HG03565 (cell line): ENCODE data around the gene PRSS16.
"Not testable (repeated sequence)": the region's sequence is repeated elsewhere in the genome, so short reads cannot be mapped to it uniquely, and the experiment has no call there.

Source experiments
- ATAC-seq: cut with Tn5 transposase; IDR thresholded peaks from one replicate; pipeline ENCODE4 v1.9.1; 2021; ENCODE audit warnings: mild to moderate bottlenecking, moderate library complexity; ENCODE audit not compliant: unreplicated experiment

The PRSS16 gene

DNA sequence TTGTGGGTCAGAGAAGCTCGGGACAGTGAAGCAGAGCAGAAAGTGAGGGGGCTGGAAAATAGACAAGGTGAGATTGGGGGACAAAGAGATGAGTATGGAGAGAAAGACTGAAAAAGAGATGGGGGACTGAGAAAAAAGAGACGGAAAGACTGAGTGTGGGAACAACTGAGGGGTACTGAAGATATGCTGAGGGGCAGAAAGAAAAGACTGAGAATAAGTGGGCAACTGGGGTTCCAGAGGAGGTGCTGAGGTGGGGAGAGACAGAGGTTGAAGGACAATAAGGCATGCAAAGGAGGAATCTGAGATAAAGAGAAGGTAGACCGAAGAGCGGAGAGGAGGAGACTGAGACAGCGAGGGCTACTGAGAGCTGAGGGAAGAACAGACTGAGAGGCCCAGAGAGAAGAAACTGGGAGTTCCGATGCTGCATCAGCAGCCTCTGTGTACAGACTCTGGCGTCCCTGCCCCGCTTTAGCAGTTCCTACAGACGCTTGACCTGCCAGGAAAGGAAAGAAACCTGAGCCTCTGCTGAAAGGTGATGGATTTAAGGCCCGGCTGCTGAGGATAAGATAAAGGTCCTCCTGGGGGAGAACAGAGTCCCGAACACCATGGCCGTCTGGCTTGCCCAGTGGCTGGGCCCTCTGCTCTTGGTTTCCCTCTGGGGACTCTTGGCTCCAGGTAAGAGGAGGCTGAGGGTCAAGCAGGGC lies at the start of gene PRSS16:
Gene PRSS16, plus strand, starts transcription at position 569 of the 704 bp plus-strand sequence. Its CDS starts 37 bp downstream, at position 606.
- ATAC-seq: no peak

GRCh38 chr6:27205375-27206278 lies 41.9 kb upstream of the PRSS16 start:
- no peak for ATAC-seq

DNA sequence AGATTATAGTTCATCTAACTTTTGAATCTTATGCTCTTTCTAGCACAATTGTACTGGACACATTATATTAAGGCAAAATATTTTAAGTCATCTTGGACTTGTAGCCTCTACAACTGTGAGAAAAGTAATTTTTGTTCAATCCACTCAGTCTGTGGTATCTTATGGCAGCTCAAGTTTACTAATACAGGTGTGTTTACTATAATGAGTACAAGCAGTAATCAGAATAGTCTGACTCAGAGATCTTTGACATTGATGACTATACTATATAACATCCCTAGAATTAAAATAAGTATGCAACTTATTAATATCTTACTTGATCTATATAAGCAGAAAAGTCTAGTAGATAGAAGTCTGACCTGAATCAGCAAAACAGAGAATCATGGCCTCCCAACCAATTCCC lies 40.7 kb upstream of the PRSS16 start:
- ATAC-seq: no peak

- no peak for ATAC-seq
Observed at GRCh38 chr6:27208042-27208441, 39.5 kb upstream of the PRSS16 start.

GRCh38 chr6:27209196-27209595 lies 38.3 kb upstream of the PRSS16 start:
- no peak for ATAC-seq

DNA sequence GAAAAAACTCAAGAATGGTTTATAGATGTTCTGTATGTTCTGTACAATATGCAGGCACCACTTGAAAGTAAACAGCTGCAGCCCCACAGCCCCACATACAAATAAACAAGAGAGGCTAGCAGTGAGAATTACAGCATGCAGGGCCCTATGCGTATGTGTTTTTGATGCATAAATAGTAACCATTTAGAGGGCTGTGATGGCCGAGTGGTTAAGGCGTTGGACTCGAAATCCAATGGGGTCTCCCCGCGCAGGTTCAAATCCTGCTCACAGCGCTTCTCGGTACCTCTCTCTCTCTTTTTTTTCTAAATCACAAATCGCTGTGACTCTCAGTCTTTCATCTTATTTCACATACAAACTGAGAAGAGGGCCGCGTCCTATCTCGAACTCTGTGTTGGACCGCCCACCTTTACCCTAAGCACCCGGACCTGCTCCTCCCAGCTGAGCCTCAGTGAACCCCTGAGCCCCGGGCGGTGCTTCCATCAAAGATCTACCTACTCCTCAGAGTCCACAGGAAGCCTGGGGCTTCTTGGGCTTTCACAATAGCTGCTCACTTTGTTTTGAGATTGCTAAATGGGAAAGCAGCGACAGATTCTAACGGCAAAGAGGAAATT lies 37.7 kb upstream of the PRSS16 start:
- no peak for ATAC-seq

GRCh38 chr6:27213091-27213517 lies 34.4 kb upstream of the PRSS16 start:
- not testable (repeated sequence) for ATAC-seq

DNA sequence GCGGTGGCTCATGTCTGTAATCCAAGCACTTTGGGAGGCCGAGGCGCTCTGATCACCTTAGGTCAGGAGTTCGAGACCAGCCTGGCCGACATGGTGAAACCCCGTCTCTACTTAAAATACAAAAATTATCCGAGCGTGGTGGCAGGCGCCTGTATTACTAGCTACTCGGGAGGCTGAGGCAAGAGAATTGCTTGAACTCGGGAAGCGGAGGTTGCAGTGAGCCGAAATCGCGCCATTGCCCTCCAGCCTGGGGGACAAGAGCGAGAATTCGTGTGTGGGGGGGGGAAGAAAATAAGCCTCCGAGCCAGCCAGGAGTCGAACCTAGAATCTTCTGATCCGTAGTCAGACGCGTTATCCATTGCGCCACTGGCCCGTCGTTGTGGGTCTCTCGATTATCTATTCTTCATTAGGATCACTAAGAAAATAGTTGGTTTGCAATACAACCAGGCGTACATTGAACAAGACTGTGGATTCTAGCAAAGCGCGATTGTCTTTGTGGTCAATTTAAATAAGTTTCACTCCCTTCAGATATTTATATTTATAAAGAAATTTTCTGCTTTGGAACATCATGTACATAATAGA lies 33.9 kb upstream of the PRSS16 start:
- no peak for ATAC-seq

- no peak for ATAC-seq
Observed at GRCh38 chr6:27214126-27214601, 33.3 kb upstream of the PRSS16 start.

- no peak for ATAC-seq
Observed at GRCh38 chr6:27216874-27217273, 30.6 kb upstream of the PRSS16 start.

DNA sequence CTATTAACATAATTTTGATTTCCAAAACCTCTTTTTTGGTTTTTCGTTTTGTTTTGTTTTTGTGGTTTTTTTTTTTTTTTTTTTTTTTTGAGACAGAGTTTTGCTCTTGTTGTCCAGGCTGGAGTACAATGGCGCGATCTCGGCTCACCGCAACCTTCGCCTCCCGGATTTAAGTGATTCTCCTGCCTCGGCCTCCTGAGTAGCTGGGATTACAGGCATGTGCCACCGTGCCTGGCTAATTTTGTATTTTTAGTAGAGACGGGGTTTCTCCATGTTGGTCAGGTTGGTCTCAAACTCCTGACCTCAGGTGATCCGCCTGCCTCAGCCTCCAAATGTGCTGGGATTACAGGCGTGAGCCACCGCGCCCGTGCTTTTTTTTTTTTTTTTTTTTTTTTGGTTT lies 24.5 kb upstream of the PRSS16 start:
- not testable (repeated sequence) for ATAC-seq

DNA sequence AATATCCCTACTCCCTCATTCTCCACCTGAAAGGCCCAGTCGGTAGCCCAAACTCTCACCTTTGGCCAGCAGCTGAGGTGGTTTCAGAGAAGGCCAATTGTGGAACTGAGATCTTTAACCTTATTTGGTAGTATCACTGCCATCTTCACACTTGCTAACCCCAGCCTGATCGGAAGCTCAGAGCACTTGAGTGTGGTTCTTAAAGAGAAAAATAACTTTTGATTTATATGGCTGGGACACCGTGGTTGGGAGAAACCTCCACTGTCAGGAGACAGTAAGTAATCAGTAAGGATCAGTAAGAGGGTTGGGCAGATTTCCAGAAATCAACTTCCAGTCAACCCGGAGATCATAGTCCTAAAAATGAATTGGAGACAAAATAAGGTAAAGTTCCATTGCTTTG lies 22.8 kb upstream of the PRSS16 start:
- ATAC-seq: no peak

DNA sequence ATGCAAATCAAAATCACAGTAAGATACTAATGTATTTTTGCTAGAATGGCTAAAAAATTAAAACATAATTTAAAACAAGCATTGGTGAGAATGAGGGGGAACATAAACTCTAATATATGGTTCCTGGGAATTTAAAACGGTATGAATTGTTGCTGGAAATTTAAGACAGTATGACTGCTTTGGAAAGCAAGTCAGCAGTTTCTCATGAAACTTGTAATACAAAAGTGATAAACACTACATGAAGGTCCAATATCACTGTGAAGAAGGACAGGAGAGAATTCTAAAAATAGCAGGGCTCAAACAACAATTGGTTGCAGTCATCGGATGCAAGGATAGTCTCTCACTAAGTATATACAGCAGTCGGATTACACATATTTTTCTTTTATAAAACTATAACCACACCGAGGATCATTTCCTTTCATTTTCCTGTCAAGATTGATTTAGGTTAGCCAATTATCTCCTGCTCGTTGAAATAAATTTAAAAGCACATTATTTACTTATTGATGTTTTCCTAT lies 18.5 kb upstream of the PRSS16 start:
- ATAC-seq: no peak

DNA sequence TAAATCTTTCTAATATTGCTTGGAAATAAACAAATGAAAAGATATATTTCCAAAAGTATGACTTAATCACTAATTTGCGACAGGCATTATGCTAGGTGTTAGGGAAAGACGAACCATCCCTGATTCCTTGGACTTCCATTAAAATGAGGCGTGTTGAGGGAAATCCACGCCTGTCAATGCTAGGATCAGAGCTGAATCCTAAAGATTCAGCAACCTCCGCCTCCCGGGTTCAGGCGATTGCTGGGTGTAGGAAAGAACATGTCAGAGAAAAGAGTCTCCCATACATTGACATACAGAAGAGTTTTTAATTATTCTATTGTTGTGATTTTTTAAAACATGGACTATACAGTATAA lies 16.8 kb upstream of the PRSS16 start:
- ATAC-seq: no peak

DNA sequence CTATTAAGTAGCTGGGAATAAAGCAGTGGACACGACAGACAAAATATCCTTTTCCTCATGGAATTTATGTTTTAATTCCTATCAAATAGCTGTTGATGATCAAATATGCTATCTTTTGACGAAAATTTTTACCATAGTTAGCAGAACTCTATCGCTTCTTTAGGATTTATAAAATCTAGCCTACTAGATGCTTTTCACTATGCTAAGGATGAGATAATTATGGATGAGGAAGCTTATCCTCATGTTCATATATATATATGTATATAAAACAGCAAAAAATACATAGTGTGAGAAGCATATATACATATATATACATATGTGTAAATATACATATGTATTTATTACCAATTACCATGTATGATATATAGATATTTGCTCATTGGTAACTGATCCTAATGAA lies 12.9 kb upstream of the PRSS16 start:
- ATAC-seq: no peak

- no peak for ATAC-seq
Observed at GRCh38 chr6:27237089-27237803, 10.3 kb upstream of the PRSS16 start.

GRCh38 chr6:27238010-27238983 lies 9.2 kb upstream of the PRSS16 start:
- no peak for ATAC-seq

GRCh38 chr6:27239258-27239657 lies 8.2 kb upstream of the PRSS16 start:
- ATAC-seq: no peak

DNA sequence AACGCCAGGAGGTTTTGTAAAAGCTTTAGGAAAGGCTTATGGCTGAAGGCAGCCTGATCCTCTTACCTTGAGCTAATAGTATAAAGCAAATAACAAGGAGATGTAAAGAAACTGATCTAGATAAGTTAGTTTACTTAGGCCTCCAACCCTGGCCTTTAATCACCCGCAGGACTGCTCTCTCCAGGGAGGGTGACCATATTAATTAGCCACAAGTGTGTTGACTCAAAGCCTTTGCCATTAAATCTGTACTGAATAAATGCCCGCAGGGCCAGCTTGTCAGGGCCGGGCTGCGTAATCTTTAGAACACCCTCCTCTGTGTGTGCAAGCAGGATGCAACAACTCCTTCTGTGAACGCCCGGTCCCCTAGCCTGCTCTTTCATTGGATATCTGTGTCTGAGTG lies 6.1 kb upstream of the PRSS16 start:
- no peak for ATAC-seq
